Measurements from ENCODE around the gene MYOZ3.
A peak's percentile ranks its signal among the peaks of the same experiment; 100 is the strongest.

Gene MYOZ3

DNA sequence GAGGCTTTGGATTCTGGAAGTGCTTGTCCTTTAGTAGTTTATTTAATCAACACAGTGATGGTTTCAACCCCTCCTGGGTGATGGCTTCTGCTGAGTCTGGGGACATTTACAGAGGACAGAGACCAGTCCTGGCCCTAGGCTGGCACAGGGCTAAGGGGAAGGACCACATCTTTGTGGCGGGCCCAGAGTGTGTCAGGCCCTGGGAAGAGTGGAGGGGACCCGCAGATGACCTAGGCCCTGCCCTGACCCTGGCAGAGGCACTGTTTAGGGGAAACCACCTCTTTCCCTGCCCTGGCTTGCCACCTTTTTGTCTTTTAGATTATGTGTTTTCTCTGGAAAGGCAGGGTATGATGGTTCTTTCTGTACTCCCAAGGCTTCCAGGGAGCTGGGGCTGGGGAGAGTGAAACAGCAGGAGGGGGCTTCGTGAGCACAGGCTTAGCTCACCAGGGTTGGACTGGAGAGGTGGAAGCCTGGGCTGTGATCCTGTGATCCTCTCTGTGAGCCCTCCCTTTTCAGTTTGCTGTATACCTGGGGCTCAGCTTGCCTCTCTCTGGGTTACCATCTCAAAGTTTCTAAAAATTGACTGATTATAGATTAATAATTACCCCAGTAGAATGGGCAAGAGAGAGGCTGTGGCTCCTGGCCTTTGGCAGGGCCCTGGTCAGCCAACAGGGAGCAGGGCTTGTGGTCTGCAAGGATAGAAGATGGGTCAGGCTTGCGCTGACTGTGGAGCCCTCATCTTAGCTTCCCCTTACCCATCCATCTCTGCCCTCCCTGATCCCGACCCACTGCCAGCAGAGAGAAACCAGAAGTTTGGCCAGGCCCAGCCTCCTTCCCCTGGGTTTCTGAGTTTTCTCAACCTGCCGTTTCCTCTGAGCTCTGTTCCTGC is 22.3 kb upstream of the MYOZ3 start:
- H3K4me3 ChIP-seq (ENCODE audit: control insufficient read depth, low read depth, low read length), result no peak overlapping the region
- no peak for DNase-seq (ENCODE audit: low read depth)
- TF ChIP-seq, protein P1, sequence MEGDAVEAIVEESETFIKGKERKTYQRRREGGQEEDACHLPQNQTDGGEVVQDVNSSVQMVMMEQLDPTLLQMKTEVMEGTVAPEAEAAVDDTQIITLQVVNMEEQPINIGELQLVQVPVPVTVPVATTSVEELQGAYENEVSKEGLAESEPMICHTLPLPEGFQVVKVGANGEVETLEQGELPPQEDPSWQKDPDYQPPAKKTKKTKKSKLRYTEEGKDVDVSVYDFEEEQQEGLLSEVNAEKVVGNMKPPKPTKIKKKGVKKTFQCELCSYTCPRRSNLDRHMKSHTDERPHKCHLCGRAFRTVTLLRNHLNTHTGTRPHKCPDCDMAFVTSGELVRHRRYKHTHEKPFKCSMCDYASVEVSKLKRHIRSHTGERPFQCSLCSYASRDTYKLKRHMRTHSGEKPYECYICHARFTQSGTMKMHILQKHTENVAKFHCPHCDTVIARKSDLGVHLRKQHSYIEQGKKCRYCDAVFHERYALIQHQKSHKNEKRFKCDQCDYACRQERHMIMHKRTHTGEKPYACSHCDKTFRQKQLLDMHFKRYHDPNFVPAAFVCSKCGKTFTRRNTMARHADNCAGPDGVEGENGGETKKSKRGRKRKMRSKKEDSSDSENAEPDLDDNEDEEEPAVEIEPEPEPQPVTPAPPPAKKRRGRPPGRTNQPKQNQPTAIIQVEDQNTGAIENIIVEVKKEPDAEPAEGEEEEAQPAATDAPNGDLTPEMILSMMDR (IDR thresholded peaks at IDR 0.05; ENCODE audit: control insufficient read depth, insufficient read depth, low read depth, low read length, missing control alignments), result no peak

DNA sequence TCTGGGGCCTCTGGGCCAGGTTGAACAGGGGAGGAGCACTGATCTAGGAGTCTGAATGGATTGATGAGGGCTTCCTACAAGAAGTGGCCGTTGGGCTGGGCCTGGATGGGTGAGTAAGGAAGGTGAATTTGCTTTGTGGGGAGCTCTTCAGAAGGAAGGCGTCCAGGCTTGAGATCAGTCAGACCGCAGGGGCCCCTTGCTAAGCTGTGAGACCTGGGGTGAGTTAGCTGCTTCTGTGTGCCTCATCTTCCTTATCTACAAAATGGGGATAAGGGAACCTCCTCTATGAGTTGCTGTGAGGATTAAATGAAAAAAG is 21.7 kb upstream of the MYOZ3 start:
- H3K4me3 ChIP-seq (ENCODE audit: control insufficient read depth, low read depth, low read length), result no peak overlapping the region
- DNase-seq (ENCODE audit: low read depth), result no peak
- TF ChIP-seq, protein P1 (IDR thresholded peaks at IDR 0.05; ENCODE audit: control insufficient read depth, insufficient read depth, low read depth, low read length, missing control alignments), result no peak

DNA sequence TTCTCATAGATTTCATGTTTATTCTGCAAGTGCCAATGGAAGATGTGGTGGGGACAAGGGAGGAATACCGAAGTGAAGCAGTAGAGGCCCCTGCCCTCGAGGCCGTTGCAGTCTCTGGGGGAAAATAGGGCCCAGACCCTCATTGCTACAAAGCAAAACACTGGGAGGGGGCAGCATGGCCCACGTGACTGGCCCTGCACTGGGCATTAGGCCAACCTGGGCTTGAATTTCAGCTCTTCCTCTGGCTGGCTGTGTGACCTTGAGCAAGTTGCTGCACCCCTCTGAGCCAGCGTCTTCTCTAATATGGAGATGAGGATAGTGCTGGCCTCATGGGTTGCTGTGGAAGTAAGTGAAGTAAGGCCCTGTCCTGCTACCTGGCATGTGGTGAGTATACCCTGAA is 21.3 kb upstream of the MYOZ3 start:
- TF ChIP-seq, protein P1 (IDR thresholded peaks at IDR 0.05; ENCODE audit: control insufficient read depth, insufficient read depth, low read depth, low read length, missing control alignments), result no peak
- no peak overlapping the region for H3K4me3 ChIP-seq (ENCODE audit: control insufficient read depth, low read depth, low read length)
- DNase-seq (ENCODE audit: low read depth), result no peak

DNA sequence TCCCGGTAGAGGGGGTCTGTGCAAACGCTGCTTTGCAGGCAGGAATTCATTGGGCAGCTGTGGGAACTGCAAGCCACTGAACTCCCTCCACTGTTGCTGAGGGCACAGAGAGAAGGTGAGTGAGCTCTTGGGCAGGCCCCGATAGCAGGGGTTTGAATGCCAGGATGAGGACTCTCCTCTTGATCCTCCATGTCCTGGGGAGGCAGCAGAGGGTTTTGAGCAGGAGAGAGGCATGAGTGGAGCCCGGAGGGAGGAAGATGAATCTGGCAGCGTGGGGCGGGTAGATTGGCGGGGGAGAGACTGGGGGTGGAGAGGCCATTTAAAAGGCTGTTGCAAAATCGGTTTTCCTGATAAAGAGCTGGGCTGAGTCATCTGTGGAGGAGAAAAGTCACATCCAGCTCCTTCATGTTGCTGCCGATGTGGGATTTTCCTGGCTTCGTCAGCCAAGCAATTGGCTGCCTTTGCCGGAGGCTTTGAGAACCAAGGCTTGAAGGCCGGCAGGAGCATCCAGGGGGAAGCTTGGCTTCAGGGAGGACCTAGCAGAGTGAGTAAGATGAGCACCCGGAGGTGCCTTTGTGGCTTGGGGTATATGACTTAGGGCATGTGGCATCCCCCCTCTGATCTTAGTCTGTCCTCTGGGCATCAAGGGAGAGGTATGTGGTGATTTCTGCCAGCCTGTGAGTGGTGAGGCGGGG is 20.6 kb upstream of the MYOZ3 start, which contains the start of gene SYNPO:
Gene SYNPO, plus strand, starts transcription at position 350 of the 695 bp plus-strand sequence. CDS start 7,616 bp downstream, outside the sequence.
- DNase-seq (ENCODE audit: low read depth), result peak; percentile 94
- TF ChIP-seq, protein P1 (IDR thresholded peaks at IDR 0.05; ENCODE audit: control insufficient read depth, insufficient read depth, low read depth, low read length, missing control alignments), result peak; percentile 5
- H3K4me3 ChIP-seq (ENCODE audit: control insufficient read depth, low read depth, low read length), result peak within 1 kb of the TSS; percentile 54

DNA sequence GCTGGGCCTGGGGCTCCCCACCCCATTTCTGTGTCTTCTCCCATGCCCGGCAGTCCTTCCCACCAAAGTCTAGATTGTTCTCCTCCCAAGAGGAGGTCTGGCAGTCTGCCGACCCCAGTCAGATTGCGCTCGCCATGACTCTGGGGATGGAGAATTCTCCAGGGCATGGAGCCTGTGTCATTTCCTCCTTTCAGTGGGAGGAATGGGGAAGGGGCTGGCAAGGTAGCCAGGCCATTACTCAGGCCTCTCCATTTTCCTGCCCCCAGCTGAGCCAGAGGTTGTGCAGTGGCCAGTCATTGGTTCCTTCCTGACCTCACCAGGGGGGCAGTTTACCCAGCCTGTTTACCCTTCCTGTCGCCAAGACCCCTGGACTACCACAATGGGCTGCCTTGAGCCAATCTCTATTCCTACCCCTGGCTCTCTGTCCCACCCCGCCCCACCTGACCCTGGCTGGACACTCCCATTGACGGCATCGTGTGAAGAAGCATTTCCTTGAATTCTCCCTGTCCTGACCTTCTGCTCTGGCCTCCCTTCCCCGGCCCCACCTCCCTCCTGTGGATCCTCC is 20.0 kb upstream of the MYOZ3 start:
- peak; percentile 48 for DNase-seq (ENCODE audit: low read depth)
- H3K4me3 ChIP-seq (ENCODE audit: control insufficient read depth, low read depth, low read length), result peak overlapping the region; percentile 54
- TF ChIP-seq, protein P1 (IDR thresholded peaks at IDR 0.05; ENCODE audit: control insufficient read depth, insufficient read depth, low read depth, low read length, missing control alignments), result no peak

DNA sequence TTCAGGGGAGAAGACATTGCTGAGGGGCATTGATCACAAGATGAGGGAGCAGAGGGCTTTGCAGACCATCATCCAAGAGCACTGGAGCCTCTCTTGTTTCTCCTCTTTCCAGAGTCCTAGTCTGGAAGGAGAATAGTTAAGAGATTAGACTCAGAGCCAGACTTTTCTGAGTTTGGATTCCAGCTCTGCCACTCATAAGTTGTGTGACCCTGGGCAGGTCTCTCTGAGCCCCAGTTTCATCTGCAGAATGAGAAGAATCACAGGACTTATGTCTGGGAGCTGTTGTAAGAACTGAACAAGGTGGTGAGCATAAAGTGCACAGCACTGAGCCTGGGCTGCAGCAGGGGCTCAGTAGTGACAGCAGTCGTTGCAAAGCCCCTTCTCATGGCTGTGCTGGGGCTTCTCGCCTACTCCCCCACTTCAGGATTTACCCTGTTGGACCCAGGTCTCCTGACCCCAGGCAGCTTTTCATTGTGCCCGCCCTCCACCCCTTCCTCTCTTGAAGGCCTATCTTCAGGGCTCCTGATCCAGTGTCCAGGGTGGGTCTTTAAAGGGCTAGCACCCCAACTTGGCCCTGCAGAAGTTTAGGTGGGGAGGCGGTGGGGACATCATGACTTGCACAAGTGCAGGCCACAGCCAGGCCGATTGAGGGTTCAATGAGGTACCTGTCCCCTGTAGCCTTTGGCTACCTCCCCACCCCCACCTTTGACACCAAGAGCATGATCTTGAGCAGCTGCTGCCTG is 19.1 kb upstream of the MYOZ3 start:
- DNase-seq (ENCODE audit: low read depth), result no peak
- H3K4me3 ChIP-seq (ENCODE audit: control insufficient read depth, low read depth, low read length), result peak overlapping the region; percentile 54
- TF ChIP-seq, protein P1 (IDR thresholded peaks at IDR 0.05; ENCODE audit: control insufficient read depth, insufficient read depth, low read depth, low read length, missing control alignments), result no peak
